Stomach smooth muscle (tissue), 2 donors: ENCODE data around the gene CLEC2D.

Experiments
- H3K27ac ChIP-seq: one replicate; pipeline ENCODE4 v1.7.0; 2013; ENCODE audit warnings: mild to moderate bottlenecking, low read length, inconsistent platforms
- H3K27me3 ChIP-seq, 2 donors: one replicate each; pipeline ENCODE4 v1.7.0; 2013; ENCODE audit warnings: low read length in 2 of 2; ENCODE audit not compliant: insufficient read depth in 2 of 2, control insufficient read depth in 1 of 2
- H3K36me3 ChIP-seq, 2 donors: one replicate each; pipeline ENCODE4 v1.7.0; 2013; ENCODE audit warnings: low read length in 2 of 2; ENCODE audit not compliant: control insufficient read depth in 2 of 2, insufficient read depth in 2 of 2
- H3K4me1 ChIP-seq: one replicate; pipeline ENCODE4 v1.7.0; 2013; ENCODE audit warnings: low read length; ENCODE audit not compliant: control insufficient read depth, insufficient read depth
- H3K4me3 ChIP-seq, 2 donors: one replicate each; pipeline ENCODE4 v1.7.0; 2013; ENCODE audit warnings: low read length in 2 of 2
- H3K9ac ChIP-seq, 2 donors: one replicate each; pipeline ENCODE4 v1.7.0; 2013; ENCODE audit warnings: low read length in 2 of 2, mild to moderate bottlenecking in 1 of 2
- H3K9me3 ChIP-seq, 2 donors: one replicate each; pipeline ENCODE4 v1.7.0; 2013; ENCODE audit warnings: low read length in 2 of 2; ENCODE audit not compliant: control insufficient read depth in 2 of 2
- donor health status: healthy.
- donor health status: Pancreatic carcinoma.

Gene CLEC2D

GRCh38 chr12:9741726-9742125, 72.2 kb downstream of the CLEC2D start:
- H3K36me3 ChIP-seq, result no peaks in the 10 kb centered on the region
- no peak overlapping the region for H3K4me3 ChIP-seq
- no peak overlapping the region for H3K27ac ChIP-seq
- no peaks in the 10 kb centered on the region for H3K4me1 ChIP-seq
- no peak overlapping the region for H3K9ac ChIP-seq
- no peaks in the 10 kb centered on the region for H3K27me3 ChIP-seq
- no peaks in the 10 kb centered on the region for H3K9me3 ChIP-seq

- Histone ChIP-seq H3K27me3 (no peaks in the 10 kb centered on the region), H3K4me3 (no peak overlapping the region), H3K9me3 (no peaks in the 10 kb centered on the region), H3K36me3 (no peaks in the 10 kb centered on the region), H3K4me1 (no peaks in the 10 kb centered on the region), H3K9ac (no peak overlapping the region), H3K27ac (no peak overlapping the region)
Measured at GRCh38 chr12:9742661-9743060, 73.1 kb downstream of the CLEC2D start.

- no peaks in the 10 kb centered on the region for H3K9me3 ChIP-seq
- no peak overlapping the region for H3K27ac ChIP-seq
- no peaks in the 10 kb centered on the region for H3K36me3 ChIP-seq
- H3K4me3 ChIP-seq, result no peak overlapping the region
- no peaks in the 10 kb centered on the region for H3K4me1 ChIP-seq
- no peak overlapping the region for H3K9ac ChIP-seq
- H3K27me3 ChIP-seq, result no peaks in the 10 kb centered on the region
Measured at GRCh38 chr12:9745199-9745598, 75.7 kb downstream of the CLEC2D start.
